ENCODE measurements around the gene MCM10. TPM values are rescaled to one million over a fixed set of nuclear protein-coding genes. Genes with fewer than 3 reads are reported as not detected.

MCM10 gene
- total and polyA plus RNA-seq, 2 of the 4 experiments (the other 2 are of a cell fraction), result 5.4 to 11.8 TPM

DNA sequence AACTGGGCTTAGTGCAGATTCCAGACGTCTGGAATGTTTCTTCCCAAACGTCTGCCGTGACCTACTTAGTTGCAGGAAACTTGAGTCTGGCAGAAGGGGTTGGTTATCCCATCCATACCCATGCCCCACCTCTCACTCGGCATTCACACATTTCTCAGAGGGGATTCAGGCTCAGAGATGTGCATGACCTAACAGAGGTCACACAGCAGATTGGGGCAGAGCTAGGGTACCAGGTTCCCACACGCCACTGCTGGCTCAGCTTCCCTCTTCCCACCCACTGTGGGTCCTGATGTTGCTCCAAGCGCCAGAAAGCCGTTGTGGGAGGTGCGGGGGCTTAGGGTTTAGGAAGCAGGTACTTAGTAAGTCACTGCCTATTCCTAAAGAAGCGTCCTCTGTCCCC lies 69.8 kb downstream of the MCM10 start:
- Histone ChIP-seq H3K36me3 (ENCODE audit: control insufficient read depth, insufficient read depth, low read length) (no peaks in the 10 kb centered on the region), H3K4me3 (ENCODE audit: insufficient read depth, low read depth, low read length) (no peak overlapping the region), H3K9me1 (ENCODE audit: insufficient read depth, low read length) (no peaks in the 10 kb centered on the region), H3K9ac (ENCODE audit: low read depth, low read length) (no peak overlapping the region), H3K27ac (ENCODE audit: insufficient read depth, low read length) (no peak overlapping the region), H3K23ac (ENCODE audit: low read depth, low read length) (no peak overlapping the region), H3K4ac (ENCODE audit: low read depth, low read length) (no peak overlapping the region), H2BK5ac (ENCODE audit: low read depth, low read length, poor library complexity, severe bottlenecking) (no peak overlapping the region), H4K8ac (ENCODE audit: low read depth in 2 of 2, low read length in 2 of 2) (no peak overlapping the region), H3K79me1 (ENCODE audit: low read depth in 1 of 2, low read length in 2 of 2) (no peaks in the 10 kb centered on the region), H4K20me1 (ENCODE audit: insufficient read depth, low read length) (no peaks in the 10 kb centered on the region), H2AFZ (replicated peaks; ENCODE audit: low read length, poor library complexity) (no peak overlapping the region), H3K9me3 (ENCODE audit: control insufficient read depth, insufficient read depth, low read length) (no peaks in the 10 kb centered on the region), H2BK15ac (ENCODE audit: low read depth, low read length) (no peak overlapping the region), H4K5ac (ENCODE audit: low read depth, low read length) (no peak overlapping the region), H3K18ac (ENCODE audit: low read depth, low read length) (no peak overlapping the region), H2AK5ac (ENCODE audit: low read depth, low read length) (no peak overlapping the region), H3K56ac (ENCODE audit: extremely low read depth, insufficient read depth, low read length) (no peak overlapping the region), H4K91ac (ENCODE audit: insufficient read depth, low read depth, low read length) (no peak overlapping the region), H3K27me3 (ENCODE audit: control insufficient read depth, insufficient read depth, low read length) (peaks cover 26% of the 10 kb centered on the region; the same call in 1 of the 2 replicates), H2BK120ac (ENCODE audit: low read depth, low read length) (no peak overlapping the region), H3K4me2 (ENCODE audit: low read depth, low read length) (no peak overlapping the region), H2BK20ac (ENCODE audit: low read depth, low read length) (no peak overlapping the region), H2AK9ac (replicated peaks; ENCODE audit: low read depth, low read length, poor library complexity) (no peak overlapping the region), H3K14ac (replicated peaks; ENCODE audit: low read depth, low read length) (no peak overlapping the region), H3K4me1 (ENCODE audit: control insufficient read depth, insufficient read depth, low read length) (no peaks in the 10 kb centered on the region)
- DNase-seq, result no peak
- POLR2A ChIA-PET (ENCODE audit: unreplicated experiment), result no interaction called here
- WGBS, 2 experiments (ENCODE audit: extremely low coverage in 2 of 2, insufficient read length in 1 of 2), result no CpG with 5 or more reads among the region's 9 CpGs
- BruUV-seq (replicated peaks), result no TSS peak
- no peak for TF ChIP-seq RAD21 (IDR thresholded peaks at IDR 0.05; ENCODE audit: low read length)
- TF ChIP-seq MAFK (IDR thresholded peaks at IDR 0.05; ENCODE audit: low read depth, low read length), result no peak
- dilution Hi-C loops (cut with HindIII; ENCODE audit: low sequenced_read_pairs, unreplicated experiment), result no loop called here
- intact Hi-C loops (cut with micrococcal nuclease), result no loop called here
- CTCF ChIA-PET, result interaction anchor here (1.7 kb wide), 1 partner anchor 9 kb away, joined by 8 read pairs; no protein-coding TSS in a partner anchor
- no peak for ATAC-seq (ENCODE audit: low read depth)
- in situ Hi-C loops (cut with MboI; ENCODE audit: low sequenced_read_pairs), result no loop called here

Data from IMR-90 (cell line).